NCI-H2107 (cell line): ENCODE results near the gene GPC5.

Experiments
- DNase-seq: peaks from one replicate; lab custom pipeline; 2025; lab: John Stamatoyannopoulos, UW

The GPC5 gene

GRCh38 chr13:91593456-91593855, 195.0 kb downstream of the GPC5 start:
- no peak for DNase-seq

GRCh38 chr13:91594061-91594460, 195.6 kb downstream of the GPC5 start:
- no peak for DNase-seq

- no peak for DNase-seq
Observed at GRCh38 chr13:91595677-91596076, 197.3 kb downstream of the GPC5 start.

- no peak for DNase-seq
Observed at GRCh38 chr13:91596842-91597241, 198.4 kb downstream of the GPC5 start.

- no peak for DNase-seq
Observed at GRCh38 chr13:91598655-91599054, 200.2 kb downstream of the GPC5 start.

GRCh38 chr13:91601273-91601672, 202.9 kb downstream of the GPC5 start:
- DNase-seq, result no peak

GRCh38 chr13:91601807-91602206, 203.4 kb downstream of the GPC5 start:
- no peak for DNase-seq

GRCh38 chr13:91609353-91609752, 210.9 kb downstream of the GPC5 start:
- DNase-seq, result no peak

GRCh38 chr13:91618315-91618714, 219.9 kb downstream of the GPC5 start:
- no peak for DNase-seq

GRCh38 chr13:91620670-91621141, 222.3 kb downstream of the GPC5 start:
- no peak for DNase-seq

- no peak for DNase-seq
Observed at GRCh38 chr13:91621161-91621560, 222.7 kb downstream of the GPC5 start.

GRCh38 chr13:91621963-91622362, 223.5 kb downstream of the GPC5 start:
- DNase-seq, result no peak

GRCh38 chr13:91622778-91623550, 224.5 kb downstream of the GPC5 start:
- no peak for DNase-seq

GRCh38 chr13:91627952-91628739, 229.7 kb downstream of the GPC5 start:
- no peak for DNase-seq

- no peak for DNase-seq
Observed at GRCh38 chr13:91630946-91631345, 232.5 kb downstream of the GPC5 start.

- DNase-seq, result no peak
Observed at GRCh38 chr13:91632086-91632485, 233.7 kb downstream of the GPC5 start.

GRCh38 chr13:91639330-91639729, 240.9 kb downstream of the GPC5 start:
- no peak for DNase-seq

- DNase-seq, result no peak
Observed at GRCh38 chr13:91643394-91643793, 245.0 kb downstream of the GPC5 start.

- no peak for DNase-seq
Observed at GRCh38 chr13:91644806-91645205, 246.4 kb downstream of the GPC5 start.

GRCh38 chr13:91647361-91647990, 249.1 kb downstream of the GPC5 start:
- DNase-seq, result no peak

- DNase-seq, result no peak
Observed at GRCh38 chr13:91648012-91648411, 249.6 kb downstream of the GPC5 start.

- no peak for DNase-seq
Observed at GRCh38 chr13:91649456-91649855, 251.0 kb downstream of the GPC5 start.
